Breast epithelium (tissue), 3 donors: ENCODE data around the gene RPH3AL.

ENCODE experiments used
- CTCF ChIP-seq, 3 donors: fragments of 450-650 bp; IDR thresholded peaks; one replicate each; pipeline ENCODE4 v1.5.1; 2016 to 2017; ENCODE audit warnings: antibody characterized with exemption in 3 of 3, mild to moderate bottlenecking in 3 of 3, moderate library complexity in 3 of 3
- POLR2A ChIP-seq: fragments of 450-650 bp; IDR thresholded peaks from one replicate; pipeline ENCODE4 v1.6.1; 2016; ENCODE audit warnings: antibody characterized with exemption, mild to moderate bottlenecking, moderate library complexity
- POLR2AphosphoS5 ChIP-seq, 3 donors: sonication (generic); formaldehyde crosslinking; IDR thresholded peaks; one replicate each; pipeline ENCODE4 v1.6.1; 2017; ENCODE audit warnings: antibody characterized with exemption in 3 of 3

GRCh38 chr17:291587-291986, 61.0 kb downstream of the RPH3AL start:
- TF ChIP-seq CTCF (IDR thresholded peaks at IDR 0.05) (no peak), POLR2A (no peak), POLR2AphosphoS5 (IDR thresholded peaks at IDR 0.05) (no peak)
